ENCODE measurements around the gene THSD4. TPM values are rescaled to one million over a fixed set of nuclear protein-coding genes. Genes with fewer than 3 reads are reported as not detected.

THSD4 gene
- total and polyA plus RNA-seq, 9 of the 15 experiments (the other 6 are each of a cell fraction or from before 2014, with no cell fraction given): 0.04 TPM; not detected in 5

DNA sequence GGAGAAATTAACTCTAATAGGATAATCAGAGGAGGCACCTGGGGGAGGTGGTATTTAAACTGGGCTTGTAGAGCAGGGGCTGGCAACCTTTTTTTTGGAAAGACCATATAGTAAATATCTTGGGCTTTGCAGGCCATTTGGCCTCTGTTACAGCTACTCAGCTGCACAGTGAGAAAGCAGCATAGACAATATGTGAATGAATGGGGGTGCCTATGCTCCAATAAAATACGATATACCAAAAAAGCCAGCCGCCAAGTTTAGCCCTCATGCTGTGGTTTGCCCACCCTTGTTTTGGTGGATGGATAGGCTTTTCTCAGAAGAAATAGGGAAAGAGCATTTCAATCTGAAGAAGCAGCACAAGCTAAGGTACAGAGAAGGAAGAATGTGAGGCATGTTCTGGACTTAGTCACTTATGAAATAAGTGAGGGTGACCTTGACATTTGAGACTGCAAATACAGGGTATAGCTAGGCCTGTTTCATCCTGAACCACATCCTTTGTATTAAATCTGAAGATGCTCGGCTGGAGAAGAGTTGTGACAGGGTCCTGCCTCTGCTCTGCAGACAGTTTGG lies 564.0 kb downstream of the THSD4 start:
- WGBS (ENCODE audit: insufficient coverage, low coverage, missing lambda C conversion rate): 3% methylated on average over 3 of the region's 3 CpGs
- peaks cover 0 to 9% of the 10 kb centered on the region in 2 experiments; a peak in 2 of 5 replicates for H3K27me3 ChIP-seq (ENCODE audit: control insufficient read depth in 2 of 2, insufficient read depth in 2 of 2, low read length in 2 of 2)
- in situ Hi-C loops (cut with MboI): no loop called here
- ChIA-PET POLR2A (no interaction called here), CTCF (ENCODE audit: low intra/inter-chr PET ratio) (no interaction called here)
- H3K27ac ChIP-seq (ENCODE audit: extremely low read depth, low read depth, low read length): no peak overlapping the region
- DNase-seq (ENCODE audit: extremely low read depth in 1 of 4, low spot score in 3 of 4): no peak
- TF ChIP-seq ZZZ3 (IDR thresholded peaks at IDR 0.05) (no peak), CTBP1 (IDR thresholded peaks at IDR 0.05; ENCODE audit: borderline replicate concordance) (no peak), PML (IDR thresholded peaks at IDR 0.05; ENCODE audit: low read length) (no peak), ZNF764 (CRISPR knock-in tag; IDR thresholded peaks at IDR 0.05; ENCODE audit: low read depth) (no peak), RBM15 (IDR thresholded peaks at IDR 0.05; ENCODE audit: insufficient read depth, low read length) (no peak), HMG20A (CRISPR knock-in tag; conservative IDR thresholded peaks at IDR 0.05) (no peak), ZNF583 (CRISPR knock-in tag; IDR thresholded peaks at IDR 0.05) (no peak), NKRF (IDR thresholded peaks at IDR 0.05; ENCODE audit: borderline replicate concordance) (no peak)
- TF ChIP-seq, protein P1, sequence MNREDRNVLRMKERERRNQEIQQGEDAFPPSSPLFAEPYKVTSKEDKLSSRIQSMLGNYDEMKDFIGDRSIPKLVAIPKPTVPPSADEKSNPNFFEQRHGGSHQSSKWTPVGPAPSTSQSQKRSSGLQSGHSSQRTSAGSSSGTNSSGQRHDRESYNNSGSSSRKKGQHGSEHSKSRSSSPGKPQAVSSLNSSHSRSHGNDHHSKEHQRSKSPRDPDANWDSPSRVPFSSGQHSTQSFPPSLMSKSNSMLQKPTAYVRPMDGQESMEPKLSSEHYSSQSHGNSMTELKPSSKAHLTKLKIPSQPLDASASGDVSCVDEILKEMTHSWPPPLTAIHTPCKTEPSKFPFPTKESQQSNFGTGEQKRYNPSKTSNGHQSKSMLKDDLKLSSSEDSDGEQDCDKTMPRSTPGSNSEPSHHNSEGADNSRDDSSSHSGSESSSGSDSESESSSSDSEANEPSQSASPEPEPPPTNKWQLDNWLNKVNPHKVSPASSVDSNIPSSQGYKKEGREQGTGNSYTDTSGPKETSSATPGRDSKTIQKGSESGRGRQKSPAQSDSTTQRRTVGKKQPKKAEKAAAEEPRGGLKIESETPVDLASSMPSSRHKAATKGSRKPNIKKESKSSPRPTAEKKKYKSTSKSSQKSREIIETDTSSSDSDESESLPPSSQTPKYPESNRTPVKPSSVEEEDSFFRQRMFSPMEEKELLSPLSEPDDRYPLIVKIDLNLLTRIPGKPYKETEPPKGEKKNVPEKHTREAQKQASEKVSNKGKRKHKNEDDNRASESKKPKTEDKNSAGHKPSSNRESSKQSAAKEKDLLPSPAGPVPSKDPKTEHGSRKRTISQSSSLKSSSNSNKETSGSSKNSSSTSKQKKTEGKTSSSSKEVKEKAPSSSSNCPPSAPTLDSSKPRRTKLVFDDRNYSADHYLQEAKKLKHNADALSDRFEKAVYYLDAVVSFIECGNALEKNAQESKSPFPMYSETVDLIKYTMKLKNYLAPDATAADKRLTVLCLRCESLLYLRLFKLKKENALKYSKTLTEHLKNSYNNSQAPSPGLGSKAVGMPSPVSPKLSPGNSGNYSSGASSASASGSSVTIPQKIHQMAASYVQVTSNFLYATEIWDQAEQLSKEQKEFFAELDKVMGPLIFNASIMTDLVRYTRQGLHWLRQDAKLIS (CRISPR knock-in tag; IDR thresholded peaks at IDR 0.05): no peak
- intact Hi-C loops (cut with micrococcal nuclease): no loop called here
- no peaks in the 10 kb centered on the region; a peak in 1 of 5 replicates for H3K4me1 ChIP-seq (replicated peaks in 1 of 2; ENCODE audit: control insufficient read depth in 2 of 2, insufficient read depth in 2 of 2, low read length in 2 of 2)
- no TSS peak for BruUV-seq (replicated peaks)
- no peaks in the 10 kb centered on the region for H3K9me3 ChIP-seq (replicated peaks; ENCODE audit: control insufficient read depth, insufficient read depth, low read depth, low read length)
- H3K4me3 ChIP-seq: no peak overlapping the region
- no peak overlapping the region for H2AFZ ChIP-seq (ENCODE audit: low read depth, low read length)
- H3K9ac ChIP-seq (ENCODE audit: insufficient read depth in 1 of 2, low read depth in 2 of 2, low read length in 2 of 2): no peak overlapping the region
- H4K20me1 ChIP-seq (replicated peaks; ENCODE audit: control insufficient read depth, insufficient read depth, low read length): no peaks in the 10 kb centered on the region
- FAIRE-seq: no peak
- no peak overlapping the region for H3K4me2 ChIP-seq (ENCODE audit: insufficient read depth, low read length)
- no peaks in the 10 kb centered on the region for H3K79me2 ChIP-seq (ENCODE audit: control insufficient read depth, insufficient read depth, low read length)
- H3K36me3 ChIP-seq (ENCODE audit: control insufficient read depth, insufficient read depth, low read length): no peaks in the 10 kb centered on the region
- no peaks in the 10 kb centered on the region for H3K9me1 ChIP-seq (ENCODE audit: control insufficient read depth, insufficient read depth, low read length)
- ATAC-seq: no peak
